Measurements from ENCODE around the gene FKBP15.
"Not testable (repeated sequence)": the region's sequence is repeated elsewhere in the genome, so short reads cannot be mapped to it uniquely, and the experiment has no call there.

Gene FKBP15

GRCh38 chr9:113235701-113236255 is 14.7 kb upstream of the FKBP15 start:
- not testable (repeated sequence) for DNase-seq

- no peak for DNase-seq
Measured at GRCh38 chr9:113231701-113232100, 10.6 kb upstream of the FKBP15 start.

- DNase-seq: no peak
Measured at GRCh38 chr9:113228130-113228665, 7.1 kb upstream of the FKBP15 start.

GRCh38 chr9:113227436-113227835 is 6.4 kb upstream of the FKBP15 start:
- DNase-seq: no peak

GRCh38 chr9:113223963-113224362 is 2.9 kb upstream of the FKBP15 start:
- no peak for DNase-seq

GRCh38 chr9:113222482-113222841 is 1.4 kb upstream of the FKBP15 start:
- DNase-seq: no peak

GRCh38 chr9:113221800-113222481 is 864 bp upstream of the FKBP15 start:
- DNase-seq: no peak

- no peak for DNase-seq
Measured at GRCh38 chr9:113220467-113221002, 542 bp downstream of the FKBP15 start.

GRCh38 chr9:113219969-113220368 is 1.1 kb downstream of the FKBP15 start:
- no peak for DNase-seq

GRCh38 chr9:113219186-113219936 is 1.7 kb downstream of the FKBP15 start:
- no peak for DNase-seq

- DNase-seq: no peak
Measured at GRCh38 chr9:113216406-113216805, 4.7 kb downstream of the FKBP15 start.

- DNase-seq: no peak
Measured at GRCh38 chr9:113215132-113215531, 5.9 kb downstream of the FKBP15 start.

- DNase-seq: no peak
Measured at GRCh38 chr9:113210815-113211214, 10.3 kb downstream of the FKBP15 start.

GRCh38 chr9:113205861-113206260 is 15.2 kb downstream of the FKBP15 start:
- no peak for DNase-seq

GRCh38 chr9:113205432-113205831 is 15.6 kb downstream of the FKBP15 start:
- no peak for DNase-seq

GRCh38 chr9:113199683-113200329 is 21.3 kb downstream of the FKBP15 start:
- DNase-seq: no peak

- DNase-seq: no peak
Measured at GRCh38 chr9:113192455-113192854, 28.6 kb downstream of the FKBP15 start.

- no peak for DNase-seq
Measured at GRCh38 chr9:113187929-113188595, 33.0 kb downstream of the FKBP15 start.

- no peak for DNase-seq
Measured at GRCh38 chr9:113186137-113186755, 34.8 kb downstream of the FKBP15 start.

GRCh38 chr9:113185271-113185670 is 35.8 kb downstream of the FKBP15 start:
- no peak for DNase-seq

GRCh38 chr9:113184539-113184938 is 36.5 kb downstream of the FKBP15 start:
- DNase-seq: no peak

- DNase-seq: no peak
Measured at GRCh38 chr9:113183956-113184488, 37.1 kb downstream of the FKBP15 start.
